Esophagus squamous epithelium (tissue), 4 donors: Measurements from ENCODE around the gene ATP2B3.

ENCODE experiments used
- POLR2A ChIP-seq, 4 donors: fragments of 450-650 bp; IDR thresholded peaks; one replicate each; pipeline ENCODE4 v1.6.1; 2017; ENCODE audit warnings: antibody characterized with exemption in 4 of 4, mild to moderate bottlenecking in 4 of 4, moderate library complexity in 3 of 4
- TF ChIP-seq, protein P1 (sequence below), 6 experiments: fragments of 450-650 bp in 4 of 6; fragments of 200-600 bp in 2 of 6; sonication (generic) in 2 of 6; IDR thresholded peaks; one replicate each; pipeline ENCODE4 v1.5.1; 2016 to 2019; ENCODE audit warnings: antibody characterized with exemption in 6 of 6, mild to moderate bottlenecking in 4 of 6, moderate library complexity in 4 of 6

DNA sequence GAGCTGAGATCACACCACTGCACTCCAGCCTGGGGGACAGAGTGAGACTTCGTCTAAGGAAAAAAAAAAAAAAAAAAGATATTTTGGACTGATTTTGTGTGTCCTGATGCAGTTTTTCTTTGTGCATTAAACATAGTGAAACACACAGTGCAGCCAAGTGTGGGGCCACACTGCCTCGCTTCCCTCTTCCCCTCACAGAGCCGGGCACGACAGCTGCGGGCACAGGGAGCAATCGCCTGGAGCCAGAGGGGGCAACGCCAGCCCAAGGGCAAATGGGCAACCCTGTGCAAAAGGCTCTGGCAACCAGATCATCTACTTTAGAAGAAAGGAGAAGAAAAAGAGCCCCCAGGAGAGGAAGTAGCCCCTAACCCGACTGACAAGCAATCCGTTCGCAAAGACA is 95.0 kb downstream of the ATP2B3 start:
- TF ChIP-seq, protein P1, sequence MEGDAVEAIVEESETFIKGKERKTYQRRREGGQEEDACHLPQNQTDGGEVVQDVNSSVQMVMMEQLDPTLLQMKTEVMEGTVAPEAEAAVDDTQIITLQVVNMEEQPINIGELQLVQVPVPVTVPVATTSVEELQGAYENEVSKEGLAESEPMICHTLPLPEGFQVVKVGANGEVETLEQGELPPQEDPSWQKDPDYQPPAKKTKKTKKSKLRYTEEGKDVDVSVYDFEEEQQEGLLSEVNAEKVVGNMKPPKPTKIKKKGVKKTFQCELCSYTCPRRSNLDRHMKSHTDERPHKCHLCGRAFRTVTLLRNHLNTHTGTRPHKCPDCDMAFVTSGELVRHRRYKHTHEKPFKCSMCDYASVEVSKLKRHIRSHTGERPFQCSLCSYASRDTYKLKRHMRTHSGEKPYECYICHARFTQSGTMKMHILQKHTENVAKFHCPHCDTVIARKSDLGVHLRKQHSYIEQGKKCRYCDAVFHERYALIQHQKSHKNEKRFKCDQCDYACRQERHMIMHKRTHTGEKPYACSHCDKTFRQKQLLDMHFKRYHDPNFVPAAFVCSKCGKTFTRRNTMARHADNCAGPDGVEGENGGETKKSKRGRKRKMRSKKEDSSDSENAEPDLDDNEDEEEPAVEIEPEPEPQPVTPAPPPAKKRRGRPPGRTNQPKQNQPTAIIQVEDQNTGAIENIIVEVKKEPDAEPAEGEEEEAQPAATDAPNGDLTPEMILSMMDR (IDR thresholded peaks at IDR 0.05): no peak
- no peak for TF ChIP-seq POLR2A (IDR thresholded peaks at IDR 0.05)
